SK-N-SH treated with all-trans-retinoic acid at 6 μM for 48 hours (cell line): ENCODE measurements around the gene RNF126.
"Not testable (repeated sequence)": the region's sequence is repeated elsewhere in the genome, so short reads cannot be mapped to it uniquely, and the experiment has no call there.

Source experiments
- ATAC-seq: fragments of 200-7000 bp; cut with Tn5 transposase; 3 replicates; pipeline ENCODE4 v1.9.1; 2020; ENCODE audit warnings: mild to moderate bottlenecking, moderate library complexity
- ARNTL ChIP-seq: fragments of 450-650 bp; formaldehyde crosslinking; IDR thresholded peaks from 2 replicates; pipeline ENCODE4 v1.5.0; 2020; ENCODE audit warnings: low read depth, mild to moderate bottlenecking, moderate library complexity, borderline replicate concordance
- BACH2 ChIP-seq: fragments of 250-450 bp; sonication (Bioruptor Pico); IDR thresholded peaks from 2 replicates; pipeline ENCODE4 v1.9.0; 2021; ENCODE audit warnings: mild to moderate bottlenecking, borderline replicate concordance
- CSDC2 ChIP-seq: fragments of 250-450 bp; sonication (Bioruptor Pico); IDR thresholded peaks from 2 replicates; pipeline ENCODE4 v1.5.0; 2020; ENCODE audit warnings: mild to moderate bottlenecking, moderate library complexity
- ESRRG ChIP-seq: fragments of 250-450 bp; sonication (Bioruptor Pico); IDR thresholded peaks from 2 replicates; pipeline ENCODE4 v1.6.1; 2021; ENCODE audit warnings: mild to moderate bottlenecking
- GLIS3 ChIP-seq: fragments of 250-450 bp; sonication (Bioruptor Pico); IDR thresholded peaks from 2 replicates; pipeline ENCODE4 v1.5.0; 2020; ENCODE audit warnings: mild to moderate bottlenecking, moderate library complexity
- ISL1 ChIP-seq: fragments of 250-450 bp; sonication (Bioruptor Pico); IDR thresholded peaks from 2 replicates; pipeline ENCODE4 v2.1.2; 2022; ENCODE audit warnings: mild to moderate bottlenecking, moderate library complexity
- PPARA ChIP-seq: fragments of 250-450 bp; sonication (Bioruptor Pico); IDR thresholded peaks from 2 replicates; pipeline ENCODE4 v1.5.0; 2020; ENCODE audit warnings: mild to moderate bottlenecking, borderline replicate concordance
- RARB ChIP-seq: fragments of 250-450 bp; sonication (Bioruptor Pico); IDR thresholded peaks from 2 replicates; pipeline ENCODE4 v1.8.0; 2021; ENCODE audit warnings: mild to moderate bottlenecking, moderate library complexity
- SNAI2 ChIP-seq: fragments of 250-450 bp; sonication (Bioruptor Pico); IDR thresholded peaks from 2 replicates; pipeline ENCODE4 v1.5.0; 2020; ENCODE audit warnings: mild to moderate bottlenecking, moderate library complexity
- TOX ChIP-seq: fragments of 250-450 bp; sonication (Bioruptor Pico); IDR thresholded peaks from 2 replicates; pipeline ENCODE4 v1.8.0; 2021; ENCODE audit warnings: mild to moderate bottlenecking, moderate library complexity, borderline replicate concordance
- ZC3H10 ChIP-seq: fragments of 250-450 bp; sonication (Bioruptor Pico); IDR thresholded peaks from 2 replicates; pipeline ENCODE4 v1.5.1; 2021; ENCODE audit warnings: mild to moderate bottlenecking, moderate library complexity
- ZFP3 ChIP-seq: fragments of 250-450 bp; sonication (Bioruptor Pico); IDR thresholded peaks from 2 replicates; pipeline ENCODE4 v1.5.0; 2020; ENCODE audit warnings: mild to moderate bottlenecking, moderate library complexity
- ZFP30 ChIP-seq: fragments of 450-650 bp; formaldehyde crosslinking; IDR thresholded peaks from 2 replicates; pipeline ENCODE4 v1.5.0; 2022; ENCODE audit warnings: mild to moderate bottlenecking, moderate library complexity
- ZNF565 ChIP-seq: fragments of 450-650 bp; formaldehyde crosslinking; conservative IDR thresholded peaks from 2 replicates; pipeline ENCODE4 v1.5.0; 2020; ENCODE audit warnings: low read depth, mild to moderate bottlenecking, moderate library complexity
- ZNF70 ChIP-seq: fragments of 450-650 bp; formaldehyde crosslinking; IDR thresholded peaks from 2 replicates; pipeline ENCODE4 v1.5.0; 2020; ENCODE audit warnings: mild to moderate bottlenecking, moderate library complexity
- TF ChIP-seq, protein P1 (sequence below): fragments of 250-450 bp; sonication (Bioruptor Pico); IDR thresholded peaks from 2 replicates; pipeline ENCODE4 v1.5.0; 2020; ENCODE audit warnings: mild to moderate bottlenecking, moderate library complexity
- TF ChIP-seq, protein P2 (sequence below): fragments of 250-450 bp; sonication (Bioruptor Pico); IDR thresholded peaks from 2 replicates; pipeline ENCODE4 v1.8.0; 2020; ENCODE audit warnings: mild to moderate bottlenecking, moderate library complexity, borderline replicate concordance
- TF ChIP-seq, protein P3 (sequence below): fragments of 250-450 bp; sonication (Bioruptor Pico); IDR thresholded peaks from 2 replicates; pipeline ENCODE4 v1.5.1; 2021; ENCODE audit warnings: mild to moderate bottlenecking, moderate library complexity

The RNF126 gene

DNA sequence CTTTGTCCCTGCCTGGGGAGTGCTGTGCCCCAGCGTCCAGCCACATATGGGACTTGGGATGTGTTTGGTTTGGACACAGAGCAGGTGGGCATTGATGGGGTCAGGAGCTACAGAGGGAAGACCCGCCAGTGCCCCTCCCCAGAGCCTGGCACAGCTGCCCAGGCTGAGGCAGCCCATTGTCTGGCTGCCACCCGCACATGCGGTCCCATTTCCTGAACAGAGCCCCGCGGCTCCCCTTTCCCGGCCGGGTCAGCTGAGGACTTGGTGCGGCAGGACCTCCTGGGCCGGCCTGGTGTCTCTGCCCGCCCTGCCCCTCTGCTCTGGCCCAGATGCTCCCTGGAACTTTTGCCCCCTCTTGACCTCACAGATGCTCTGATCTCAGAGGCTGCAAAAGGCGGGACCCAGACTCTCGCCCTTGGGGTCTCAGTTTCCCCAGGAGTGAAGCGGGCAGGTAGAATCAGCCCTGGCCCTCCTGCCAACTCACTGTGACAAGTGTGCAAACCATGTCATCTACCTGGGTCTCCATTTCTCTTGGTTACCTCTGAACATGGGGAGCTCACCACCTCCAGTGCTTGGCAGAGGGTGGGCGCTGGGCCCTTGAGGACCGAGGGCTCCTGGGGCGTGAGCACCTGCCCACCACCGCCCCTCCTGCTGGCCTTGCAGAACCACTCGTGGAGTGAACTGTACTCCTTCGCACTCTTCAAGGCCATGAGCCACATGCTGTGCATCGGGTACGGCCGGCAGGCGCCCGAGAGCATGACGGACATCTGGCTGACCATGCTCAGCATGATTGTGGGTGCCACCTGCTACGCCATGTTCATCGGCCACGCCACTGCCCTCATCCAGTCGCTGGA lies 55.5 kb downstream of the RNF126 start:
- no peak for TF ChIP-seq PPARA (CRISPR knock-in tag)
- no peak for TF ChIP-seq ZC3H10 (CRISPR knock-in tag)
- TF ChIP-seq CSDC2 (CRISPR knock-in tag): no peak
- TF ChIP-seq RARB: no peak
- no peak for TF ChIP-seq ZNF70 (CRISPR knock-in tag)
- TF ChIP-seq ESRRG: no peak
- TF ChIP-seq ZFP30 (CRISPR knock-in tag): no peak
- TF ChIP-seq SNAI2: no peak
- no peak for TF ChIP-seq ZFP3 (CRISPR knock-in tag)
- no peak for TF ChIP-seq ARNTL (CRISPR knock-in tag)
- ATAC-seq: no peak

DNA sequence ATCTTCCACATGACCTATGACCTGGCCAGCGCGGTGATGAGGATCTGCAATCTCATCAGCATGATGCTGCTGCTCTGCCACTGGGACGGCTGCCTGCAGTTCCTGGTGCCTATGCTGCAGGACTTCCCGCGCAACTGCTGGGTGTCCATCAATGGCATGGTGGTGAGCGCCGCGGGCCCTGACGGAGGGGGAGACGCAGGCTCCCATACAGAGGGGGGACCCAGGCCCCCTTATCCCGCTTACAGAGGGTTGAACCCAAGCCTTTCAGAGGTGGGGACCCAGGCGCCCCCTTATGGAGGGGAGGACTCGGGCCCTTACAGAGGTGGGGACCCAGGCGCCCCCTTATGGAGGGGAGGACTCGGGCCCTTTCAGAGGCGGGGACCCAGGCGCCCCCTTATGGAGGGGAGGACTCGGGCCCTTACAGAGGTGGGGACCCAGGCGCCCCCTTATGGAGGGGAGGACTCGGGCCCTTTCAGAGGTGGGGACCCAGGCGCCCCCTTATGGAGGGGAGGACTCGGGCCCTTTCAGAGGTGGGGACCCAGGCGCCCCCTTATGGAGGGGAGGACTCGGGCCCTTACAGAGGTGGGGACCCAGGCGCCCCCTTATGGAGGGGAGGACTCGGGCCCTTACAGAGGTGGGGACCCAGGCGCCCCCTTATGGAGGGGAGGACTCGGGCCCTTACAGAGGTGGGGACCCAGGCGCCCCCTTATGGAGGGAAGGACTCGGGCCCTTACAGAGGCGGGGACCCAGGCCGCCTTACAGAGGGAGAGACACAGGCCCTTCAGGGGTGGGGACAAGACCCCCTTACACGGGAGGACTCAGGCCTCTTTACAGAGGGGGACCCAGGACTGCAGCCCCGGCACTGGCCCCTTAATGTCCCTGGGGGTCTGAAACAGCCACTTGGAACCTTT lies 57.7 kb downstream of the RNF126 start:
- peak; percentile 27; the same call in 2 of the 3 replicates for ATAC-seq

DNA sequence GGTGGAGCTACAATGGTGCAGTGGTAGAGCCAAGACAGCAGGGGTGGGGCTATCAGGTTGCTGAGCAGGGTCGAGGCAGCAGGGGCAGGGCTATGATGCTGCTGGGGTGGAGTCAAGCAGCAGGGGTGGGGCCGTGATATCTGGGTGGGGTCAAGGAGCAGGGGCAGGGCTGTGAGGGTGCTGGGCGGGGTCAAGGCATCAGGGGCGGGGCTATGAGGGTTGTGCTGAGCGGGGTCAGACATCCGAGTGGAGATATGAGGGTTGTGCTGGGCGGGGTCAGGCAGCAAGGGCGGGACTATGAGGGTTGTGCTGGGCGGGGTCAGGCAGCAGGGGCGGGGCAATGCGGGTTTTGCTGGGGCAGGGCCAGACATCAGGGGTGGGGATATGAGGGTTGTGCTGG lies 58.7 kb downstream of the RNF126 start:
- peak; percentile 60 for ATAC-seq
- TF ChIP-seq ZNF565 (CRISPR knock-in tag): no peak
- TF ChIP-seq BACH2 (CRISPR knock-in tag): no peak
- no peak for TF ChIP-seq ZFP3 (CRISPR knock-in tag)
- TF ChIP-seq, protein P1, sequence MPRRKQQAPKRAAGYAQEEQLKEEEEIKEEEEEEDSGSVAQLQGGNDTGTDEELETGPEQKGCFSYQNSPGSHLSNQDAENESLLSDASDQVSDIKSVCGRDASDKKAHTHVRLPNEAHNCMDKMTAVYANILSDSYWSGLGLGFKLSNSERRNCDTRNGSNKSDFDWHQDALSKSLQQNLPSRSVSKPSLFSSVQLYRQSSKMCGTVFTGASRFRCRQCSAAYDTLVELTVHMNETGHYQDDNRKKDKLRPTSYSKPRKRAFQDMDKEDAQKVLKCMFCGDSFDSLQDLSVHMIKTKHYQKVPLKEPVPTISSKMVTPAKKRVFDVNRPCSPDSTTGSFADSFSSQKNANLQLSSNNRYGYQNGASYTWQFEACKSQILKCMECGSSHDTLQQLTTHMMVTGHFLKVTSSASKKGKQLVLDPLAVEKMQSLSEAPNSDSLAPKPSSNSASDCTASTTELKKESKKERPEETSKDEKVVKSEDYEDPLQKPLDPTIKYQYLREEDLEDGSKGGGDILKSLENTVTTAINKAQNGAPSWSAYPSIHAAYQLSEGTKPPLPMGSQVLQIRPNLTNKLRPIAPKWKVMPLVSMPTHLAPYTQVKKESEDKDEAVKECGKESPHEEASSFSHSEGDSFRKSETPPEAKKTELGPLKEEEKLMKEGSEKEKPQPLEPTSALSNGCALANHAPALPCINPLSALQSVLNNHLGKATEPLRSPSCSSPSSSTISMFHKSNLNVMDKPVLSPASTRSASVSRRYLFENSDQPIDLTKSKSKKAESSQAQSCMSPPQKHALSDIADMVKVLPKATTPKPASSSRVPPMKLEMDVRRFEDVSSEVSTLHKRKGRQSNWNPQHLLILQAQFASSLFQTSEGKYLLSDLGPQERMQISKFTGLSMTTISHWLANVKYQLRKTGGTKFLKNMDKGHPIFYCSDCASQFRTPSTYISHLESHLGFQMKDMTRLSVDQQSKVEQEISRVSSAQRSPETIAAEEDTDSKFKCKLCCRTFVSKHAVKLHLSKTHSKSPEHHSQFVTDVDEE: no peak
- TF ChIP-seq ISL1 (CRISPR knock-in tag): no peak
- no peak for TF ChIP-seq TOX (CRISPR knock-in tag)
- no peak for TF ChIP-seq ARNTL (CRISPR knock-in tag)
- no peak for TF ChIP-seq ZNF70 (CRISPR knock-in tag)
- TF ChIP-seq, protein P2, sequence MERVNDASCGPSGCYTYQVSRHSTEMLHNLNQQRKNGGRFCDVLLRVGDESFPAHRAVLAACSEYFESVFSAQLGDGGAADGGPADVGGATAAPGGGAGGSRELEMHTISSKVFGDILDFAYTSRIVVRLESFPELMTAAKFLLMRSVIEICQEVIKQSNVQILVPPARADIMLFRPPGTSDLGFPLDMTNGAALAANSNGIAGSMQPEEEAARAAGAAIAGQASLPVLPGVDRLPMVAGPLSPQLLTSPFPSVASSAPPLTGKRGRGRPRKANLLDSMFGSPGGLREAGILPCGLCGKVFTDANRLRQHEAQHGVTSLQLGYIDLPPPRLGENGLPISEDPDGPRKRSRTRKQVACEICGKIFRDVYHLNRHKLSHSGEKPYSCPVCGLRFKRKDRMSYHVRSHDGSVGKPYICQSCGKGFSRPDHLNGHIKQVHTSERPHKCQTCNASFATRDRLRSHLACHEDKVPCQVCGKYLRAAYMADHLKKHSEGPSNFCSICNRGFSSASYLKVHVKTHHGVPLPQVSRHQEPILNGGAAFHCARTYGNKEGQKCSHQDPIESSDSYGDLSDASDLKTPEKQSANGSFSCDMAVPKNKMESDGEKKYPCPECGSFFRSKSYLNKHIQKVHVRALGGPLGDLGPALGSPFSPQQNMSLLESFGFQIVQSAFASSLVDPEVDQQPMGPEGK (CRISPR knock-in tag): no peak
- TF ChIP-seq PPARA (CRISPR knock-in tag): no peak
- TF ChIP-seq, protein P3, sequence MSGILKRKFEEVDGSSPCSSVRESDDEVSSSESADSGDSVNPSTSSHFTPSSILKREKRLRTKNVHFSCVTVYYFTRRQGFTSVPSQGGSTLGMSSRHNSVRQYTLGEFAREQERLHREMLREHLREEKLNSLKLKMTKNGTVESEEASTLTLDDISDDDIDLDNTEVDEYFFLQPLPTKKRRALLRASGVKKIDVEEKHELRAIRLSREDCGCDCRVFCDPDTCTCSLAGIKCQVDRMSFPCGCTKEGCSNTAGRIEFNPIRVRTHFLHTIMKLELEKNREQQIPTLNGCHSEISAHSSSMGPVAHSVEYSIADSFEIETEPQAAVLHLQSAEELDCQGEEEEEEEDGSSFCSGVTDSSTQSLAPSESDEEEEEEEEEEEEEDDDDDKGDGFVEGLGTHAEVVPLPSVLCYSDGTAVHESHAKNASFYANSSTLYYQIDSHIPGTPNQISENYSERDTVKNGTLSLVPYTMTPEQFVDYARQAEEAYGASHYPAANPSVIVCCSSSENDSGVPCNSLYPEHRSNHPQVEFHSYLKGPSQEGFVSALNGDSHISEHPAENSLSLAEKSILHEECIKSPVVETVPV (CRISPR knock-in tag): no peak
- TF ChIP-seq GLIS3 (CRISPR knock-in tag): no peak
- TF ChIP-seq, all 23 proteins: peak for 0

DNA sequence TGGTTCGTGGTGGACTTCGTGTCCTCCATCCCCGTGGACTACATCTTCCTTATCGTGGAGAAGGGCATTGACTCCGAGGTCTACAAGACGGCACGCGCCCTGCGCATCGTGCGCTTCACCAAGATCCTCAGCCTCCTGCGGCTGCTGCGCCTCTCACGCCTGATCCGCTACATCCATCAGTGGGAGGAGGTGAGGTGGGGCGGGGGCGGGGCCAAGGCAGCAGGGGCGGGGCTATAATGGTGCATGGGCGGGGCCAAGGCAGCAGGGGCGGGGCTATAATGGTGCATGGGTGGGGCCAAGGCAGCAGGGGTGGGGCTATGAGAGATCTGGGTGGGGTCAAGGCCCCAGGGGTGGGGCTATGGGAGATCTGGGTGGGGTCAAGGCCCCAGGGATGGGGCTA lies 59.2 kb downstream of the RNF126 start:
- not testable (repeated sequence) for ATAC-seq

DNA sequence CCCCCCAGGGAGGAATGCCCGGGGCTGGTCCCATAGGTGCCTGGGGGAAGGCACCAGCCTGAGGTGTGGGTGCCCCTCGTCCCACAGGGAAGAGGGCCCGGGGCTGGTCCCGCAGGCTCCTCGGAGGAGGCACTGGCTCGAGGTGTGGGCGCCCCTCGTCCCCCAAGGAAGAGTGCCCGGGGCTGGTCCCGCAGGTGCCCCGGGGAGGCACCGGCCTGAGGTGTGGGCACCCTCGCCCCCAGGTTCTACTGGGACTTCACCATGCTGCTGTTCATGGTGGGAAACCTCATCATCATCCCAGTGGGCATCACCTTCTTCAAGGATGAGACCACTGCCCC lies 59.7 kb downstream of the RNF126 start:
- not testable (repeated sequence) for ATAC-seq
